ENCODE results near the gene CUBN. TPM values are rescaled to one million over a fixed set of nuclear protein-coding genes. Genes with fewer than 3 reads are reported as not detected.

Gene CUBN
- total RNA-seq, 1 donor from 2014 or later: 2.5 TPM

GRCh38 chr10:17144757-17145156, 15.1 kb upstream of the CUBN start:
- no peak for ATAC-seq (ENCODE audit: low read depth)
- H3K4me3 Mint-ChIP-seq: no peak overlapping the region

GRCh38 chr10:17144032-17144431, 14.4 kb upstream of the CUBN start:
- Mint-ChIP-seq H3K36me3 (ENCODE audit: low read depth) (peaks cover 6% of the 10 kb centered on the region), H3K4me3 (no peak overlapping the region), H3K4me1 (no peaks in the 10 kb centered on the region), H3K9me3 (peaks cover 7% of the 10 kb centered on the region), H3K27ac (no peak overlapping the region), H3K27me3 (peaks cover 2% of the 10 kb centered on the region)
- TF ChIP-seq CTCF (IDR thresholded peaks at IDR 0.05): no peak
- no peak for ATAC-seq (ENCODE audit: low read depth)
- POLR2A ChIA-PET: no interaction called here
- intact Hi-C loops (cut with micrococcal nuclease): loop anchor here (5.0 kb wide), 1 partner anchor 83 kb away; the partner anchor contains the start of gene VIM
- no peak for DNase-seq
- CTCF ChIA-PET: no interaction called here

More at GRCh38 chr10:17144757-17145156, 15.1 kb upstream of the CUBN start:
- CTCF ChIA-PET: no interaction called here
- no peak for DNase-seq
- Mint-ChIP-seq H3K4me1 (no peaks in the 10 kb centered on the region), H3K9me3 (peaks cover 7% of the 10 kb centered on the region), H3K36me3 (ENCODE audit: low read depth) (peaks cover 8% of the 10 kb centered on the region), H3K27ac (no peak overlapping the region), H3K27me3 (peaks cover 2% of the 10 kb centered on the region)
- TF ChIP-seq CTCF (IDR thresholded peaks at IDR 0.05): no peak
- intact Hi-C loops (cut with micrococcal nuclease): loop anchor here (5.0 kb wide), 2 partner anchors 48 to 83 kb away; partner anchors contain the start of gene VIM
- POLR2A ChIA-PET: interaction anchor here (1.2 kb wide), 1 partner anchor 56 kb away, joined by 3 read pairs; no protein-coding TSS in a partner anchor

GRCh38 chr10:17143055-17143690, 13.6 kb upstream of the CUBN start:
- no peak for DNase-seq
- no peaks in the 10 kb centered on the region for H3K4me1 Mint-ChIP-seq
- ChIA-PET POLR2A (no interaction called here), CTCF (no interaction called here)
- no peak overlapping the region for H3K27ac Mint-ChIP-seq
- H3K36me3 Mint-ChIP-seq (ENCODE audit: low read depth): peaks cover 6% of the 10 kb centered on the region
- TF ChIP-seq CTCF (IDR thresholded peaks at IDR 0.05): no peak
- peaks cover 7% of the 10 kb centered on the region for H3K9me3 Mint-ChIP-seq
- H3K4me3 Mint-ChIP-seq: no peak overlapping the region
- ATAC-seq (ENCODE audit: low read depth): no peak
- intact Hi-C loops (cut with micrococcal nuclease): loop anchor here (5.0 kb wide), 1 partner anchor 84 kb away; the partner anchor contains the start of gene VIM
- H3K27me3 Mint-ChIP-seq: peaks cover 2% of the 10 kb centered on the region

GRCh38 chr10:17141504-17142229, 12.1 kb upstream of the CUBN start:
- POLR2A ChIA-PET: no interaction called here
- ATAC-seq (ENCODE audit: low read depth) (no peak), DNase-seq (no peak)
- Mint-ChIP-seq H3K27ac (no peak overlapping the region), H3K27me3 (peaks cover 2% of the 10 kb centered on the region), H3K4me3 (no peak overlapping the region), H3K36me3 (ENCODE audit: low read depth) (peaks cover 2% of the 10 kb centered on the region), H3K9me3 (peaks cover 7% of the 10 kb centered on the region), H3K4me1 (no peaks in the 10 kb centered on the region)
- intact Hi-C loops (cut with micrococcal nuclease): loop anchor here (5.0 kb wide), 1 partner anchor 86 kb away; the partner anchor contains the start of gene VIM
- CTCF ChIA-PET: no interaction called here
- TF ChIP-seq CTCF (IDR thresholded peaks at IDR 0.05): no peak

GRCh38 chr10:17140386-17140761, 10.8 kb upstream of the CUBN start:
- no peak for DNase-seq
- no peaks in the 10 kb centered on the region for H3K4me1 Mint-ChIP-seq
- H3K27me3 Mint-ChIP-seq: peaks cover 2% of the 10 kb centered on the region
- ATAC-seq (ENCODE audit: low read depth): no peak
- peaks cover 7% of the 10 kb centered on the region for H3K9me3 Mint-ChIP-seq
- H3K36me3 Mint-ChIP-seq (ENCODE audit: low read depth): peaks cover 2% of the 10 kb centered on the region
- POLR2A ChIA-PET: interaction anchor here (0.8 kb wide), 1 partner anchor 90 kb away, joined by 3 read pairs; no protein-coding TSS in a partner anchor
- intact Hi-C loops (cut with micrococcal nuclease): loop anchor here (5.0 kb wide), 1 partner anchor 87 kb away; the partner anchor contains the start of gene VIM
- H3K4me3 Mint-ChIP-seq: no peak overlapping the region
- CTCF ChIA-PET: no interaction called here
- H3K27ac Mint-ChIP-seq: no peak overlapping the region
- no peak for TF ChIP-seq CTCF (IDR thresholded peaks at IDR 0.05)

Measured in activated B cell treated with CpG ODN at 0.5 μM for 24 hours (primary cell).